Spinal cord (tissue), 10 donors: ENCODE measurements around the gene ANKS1B. TPM values are rescaled to one million over a fixed set of nuclear protein-coding genes. Genes with fewer than 3 reads are reported as not detected.

ENCODE experiments used
- DNase-seq, 6 donors: peaks; one replicate each; pipeline versions ENCODE4 v3.0.0 to v3.0.0-alpha.2; 2013 to 2015; ENCODE audit warnings: low spot score in 6 of 6, low read depth in 4 of 6
- H3K27ac ChIP-seq: one replicate; pipeline ENCODE4 v1.5.1; 2013; ENCODE audit warnings: low read depth, low read length, control low read depth
- H3K27me3 ChIP-seq: one replicate; pipeline ENCODE4 v1.6.1; 2013; ENCODE audit warnings: low read length; ENCODE audit not compliant: control insufficient read depth, insufficient read depth
- H3K36me3 ChIP-seq: one replicate; pipeline ENCODE4 v1.6.1; 2013; ENCODE audit warnings: low read length; ENCODE audit not compliant: control insufficient read depth, insufficient read depth
- H3K4me1 ChIP-seq: one replicate; pipeline ENCODE4 v1.6.1; 2013; ENCODE audit warnings: low read length; ENCODE audit not compliant: control insufficient read depth, insufficient read depth
- H3K4me3 ChIP-seq: one replicate; pipeline ENCODE4 v1.5.1; 2013; ENCODE audit warnings: low read depth, low read length, control low read depth
- H3K9me3 ChIP-seq: one replicate; pipeline ENCODE4 v1.6.1; 2013; ENCODE audit warnings: low read length; ENCODE audit not compliant: control insufficient read depth, insufficient read depth
- WGBS: methylation state at CpG from one replicate; pipeline ENCODE4 v1.1.5; 2013; ENCODE audit warnings: missing lambda C conversion rate; ENCODE audit not compliant: insufficient coverage; 5-methylcytosine and 5-hydroxymethylcytosine counted together
- polyA plus RNA-seq, 2 donors: library from polyadenylated mRNA; unstranded; fragments of 120-200 nt; gene quantifications; one replicate each; pipeline ENCODE4 v1.2.1, GENCODE V29; 2013; ENCODE audit not compliant: insufficient read length in 2 of 2
- total RNA-seq, 2 donors: library from RNA; depleted of rRNA in 1 of 2; stranded (reverse); fragments of 120-200 nt in 1 of 2; fragments of >200 nt in 1 of 2; gene quantifications; one replicate each; pipeline versions ENCODE4 v1.2.3 to v1.2.4, GENCODE V29; 2013 to 2014
- donor health status: healthy.

The ANKS1B gene
- total and polyA plus RNA-seq, 4 donors = 89.5 to 131 (median 108) TPM

DNA sequence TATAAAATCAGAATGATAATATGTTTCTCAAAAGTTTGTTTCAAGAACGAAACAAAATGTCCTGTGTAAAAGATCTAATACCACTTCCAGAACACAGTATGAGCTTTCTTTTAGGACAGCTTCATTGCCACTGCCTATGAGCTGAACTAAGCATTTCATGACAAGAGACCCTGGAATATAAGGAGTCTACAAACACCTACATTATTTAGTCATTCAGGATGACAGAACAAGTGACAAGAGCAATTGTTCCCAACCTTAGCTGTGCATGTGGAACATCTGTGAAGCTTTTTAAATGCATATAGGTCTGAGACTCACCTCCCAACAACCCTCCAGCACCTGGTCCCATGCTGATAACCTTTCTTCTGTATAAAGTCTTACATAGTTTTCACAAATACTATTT is 440.3 kb downstream of the ANKS1B start:
- Histone ChIP-seq H3K4me1 (no peaks in the 10 kb centered on the region), H3K4me3 (no peak overlapping the region), H3K36me3 (no peaks in the 10 kb centered on the region), H3K27ac (no peak overlapping the region), H3K9me3 (peaks cover 3% of the 10 kb centered on the region), H3K27me3 (no peaks in the 10 kb centered on the region)
- WGBS = no CpG with 5 or more reads among the region's 1 CpG
- DNase-seq = no peak

DNA sequence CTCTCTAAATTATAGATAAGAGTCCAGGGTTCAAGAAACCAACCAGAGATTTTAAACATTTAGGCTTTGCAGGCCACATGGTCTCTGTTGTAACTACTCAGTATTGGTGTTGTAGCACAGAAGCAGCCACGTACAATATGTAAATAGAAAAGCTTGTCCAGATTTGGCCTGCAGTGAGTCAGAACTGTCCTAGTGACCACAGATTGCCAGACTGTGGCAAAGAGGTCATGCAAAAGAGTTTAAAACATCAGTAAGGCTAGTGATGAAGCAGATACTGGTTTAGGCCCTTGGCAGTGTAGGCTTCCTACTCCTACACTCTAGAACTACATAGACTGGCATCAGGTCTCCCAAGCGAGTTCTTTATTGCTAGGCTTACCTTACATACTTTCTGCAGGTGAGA is 454.8 kb downstream of the ANKS1B start:
- WGBS = 88% methylated on average over 2 of the region's 2 CpGs
- Histone ChIP-seq H3K27me3 (no peaks in the 10 kb centered on the region), H3K36me3 (no peaks in the 10 kb centered on the region)

DNA sequence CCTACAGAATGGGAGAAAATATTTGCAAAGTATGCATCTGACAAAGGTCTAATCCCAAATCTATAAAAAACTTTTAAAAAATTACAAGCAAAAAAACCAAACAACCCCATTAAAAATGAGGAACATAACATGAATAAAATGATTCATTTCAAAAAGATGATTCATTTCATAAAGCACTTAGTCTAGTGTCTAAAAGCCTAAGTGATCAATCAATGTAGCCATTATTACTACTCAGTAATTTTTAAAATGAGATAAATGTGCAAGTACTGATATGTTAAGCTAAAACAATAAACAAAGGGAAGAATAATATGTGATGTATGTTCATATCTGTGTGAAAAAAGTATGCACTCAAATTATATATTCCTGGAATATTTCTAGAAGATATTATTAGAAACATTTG is 456.3 kb downstream of the ANKS1B start:
- H3K4me3 ChIP-seq = no peak overlapping the region
- H3K36me3 ChIP-seq = no peaks in the 10 kb centered on the region
- no peak overlapping the region for H3K27ac ChIP-seq
- H3K4me1 ChIP-seq = no peaks in the 10 kb centered on the region
- H3K9me3 ChIP-seq = no peaks in the 10 kb centered on the region
- no peak for DNase-seq
- H3K27me3 ChIP-seq = no peaks in the 10 kb centered on the region

More for the DNA sequence above, 454.8 kb downstream of the ANKS1B start:
- Histone ChIP-seq H3K4me1 (no peaks in the 10 kb centered on the region), H3K4me3 (no peak overlapping the region), H3K9me3 (no peaks in the 10 kb centered on the region), H3K27ac (no peak overlapping the region)
- DNase-seq = no peak

DNA sequence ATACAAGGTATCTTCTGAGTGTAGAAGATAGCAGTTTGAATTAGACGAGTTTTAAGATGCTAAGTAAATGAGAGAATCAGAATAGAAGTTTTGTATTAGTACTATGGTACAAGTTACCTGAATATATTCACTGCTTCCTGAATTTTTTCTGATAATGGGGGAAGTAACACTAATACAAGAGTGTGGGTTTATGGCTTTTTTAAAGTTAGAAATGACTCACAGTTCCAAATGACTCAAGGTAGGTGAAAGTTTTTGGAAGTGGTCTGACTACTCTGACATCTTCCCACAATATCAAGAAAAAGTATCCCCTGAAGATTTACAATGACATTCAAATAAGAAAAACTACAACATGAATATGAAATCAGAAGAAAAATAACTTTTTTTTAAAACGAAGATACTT is 460.9 kb downstream of the ANKS1B start:
- no peaks in the 10 kb centered on the region for H3K9me3 ChIP-seq
- 89% methylated on average over 1 of the region's 2 CpGs for WGBS
- H3K27me3 ChIP-seq = no peaks in the 10 kb centered on the region
- DNase-seq = no peak
- no peaks in the 10 kb centered on the region for H3K36me3 ChIP-seq
- no peak overlapping the region for H3K4me3 ChIP-seq
- no peaks in the 10 kb centered on the region for H3K4me1 ChIP-seq
- H3K27ac ChIP-seq = no peak overlapping the region

DNA sequence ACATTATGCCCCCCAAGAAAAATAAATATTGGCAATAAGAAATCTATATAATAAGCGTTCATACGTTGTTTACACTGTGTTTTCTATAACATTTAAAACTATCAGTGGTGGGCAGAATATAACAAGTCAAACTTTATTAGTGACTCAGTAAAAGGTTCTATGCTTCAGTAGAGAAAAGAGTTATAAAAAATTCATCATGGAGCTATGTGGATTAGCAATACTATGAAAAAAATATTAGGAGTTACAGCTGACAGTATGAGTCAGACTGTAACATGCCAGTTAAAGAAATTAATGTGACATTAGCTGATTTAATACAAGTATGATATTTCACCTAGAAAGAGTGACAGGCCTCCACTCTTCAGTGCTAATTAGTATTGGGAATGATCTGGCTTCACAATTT is 462.3 kb downstream of the ANKS1B start:
- H3K27ac ChIP-seq = no peak overlapping the region
- no peaks in the 10 kb centered on the region for H3K36me3 ChIP-seq
- no peaks in the 10 kb centered on the region for H3K9me3 ChIP-seq
- no peak overlapping the region for H3K4me3 ChIP-seq
- no peak for DNase-seq
- H3K27me3 ChIP-seq = no peaks in the 10 kb centered on the region
- no CpG with 5 or more reads among the region's 2 CpGs for WGBS
- H3K4me1 ChIP-seq = no peaks in the 10 kb centered on the region

DNA sequence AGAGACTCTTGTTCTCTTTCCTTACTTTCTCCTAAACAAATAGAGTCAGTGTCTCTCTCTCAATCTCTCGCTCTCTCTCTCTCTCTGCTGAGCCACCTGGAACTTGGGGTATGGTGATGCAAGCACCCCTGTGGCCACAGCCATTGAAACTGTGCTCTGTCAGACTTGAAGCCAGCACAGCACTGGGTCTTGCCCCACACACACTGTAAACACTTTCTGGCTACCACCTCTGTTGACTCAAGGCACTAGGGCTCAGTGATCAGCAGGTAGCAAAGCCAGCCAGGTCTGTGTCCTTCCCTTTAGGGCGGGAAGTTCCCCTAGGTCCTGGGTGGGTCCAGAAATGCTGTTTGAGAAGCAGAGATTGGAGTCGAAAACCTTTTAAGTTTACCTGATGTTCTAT is 463.1 kb downstream of the ANKS1B start:
- H3K27me3 ChIP-seq = no peaks in the 10 kb centered on the region
- no CpG with 5 or more reads among the region's 3 CpGs for WGBS
- no peaks in the 10 kb centered on the region for H3K4me1 ChIP-seq
- H3K9me3 ChIP-seq = peaks cover 2% of the 10 kb centered on the region
- no peaks in the 10 kb centered on the region for H3K36me3 ChIP-seq
- no peak for DNase-seq
- H3K27ac ChIP-seq = no peak overlapping the region
- H3K4me3 ChIP-seq = no peak overlapping the region

DNA sequence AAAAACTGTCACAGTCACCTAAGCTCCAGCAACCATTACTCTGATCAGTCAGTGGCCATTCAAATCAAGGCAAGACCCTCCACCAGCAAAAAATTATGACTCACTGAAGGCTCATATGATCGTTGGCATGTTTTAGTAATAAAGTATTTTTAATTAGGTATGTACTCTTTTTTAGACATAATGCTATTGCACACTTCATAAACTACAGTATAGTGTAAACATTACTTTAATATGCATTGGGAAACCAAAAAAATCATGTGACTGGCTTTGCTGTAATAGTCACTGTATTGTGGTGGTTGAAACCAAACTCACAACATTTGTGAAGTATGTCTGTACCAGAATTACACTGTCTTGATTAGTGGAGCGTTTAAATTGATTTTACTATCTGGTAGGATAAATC is 471.7 kb downstream of the ANKS1B start:
- Histone ChIP-seq H3K27ac (no peak overlapping the region), H3K4me3 (no peak overlapping the region), H3K36me3 (no peaks in the 10 kb centered on the region), H3K4me1 (no peaks in the 10 kb centered on the region), H3K27me3 (no peaks in the 10 kb centered on the region), H3K9me3 (peaks cover 5% of the 10 kb centered on the region)
- no CpG with 5 or more reads among the region's 2 CpGs for WGBS
- DNase-seq = no peak

DNA sequence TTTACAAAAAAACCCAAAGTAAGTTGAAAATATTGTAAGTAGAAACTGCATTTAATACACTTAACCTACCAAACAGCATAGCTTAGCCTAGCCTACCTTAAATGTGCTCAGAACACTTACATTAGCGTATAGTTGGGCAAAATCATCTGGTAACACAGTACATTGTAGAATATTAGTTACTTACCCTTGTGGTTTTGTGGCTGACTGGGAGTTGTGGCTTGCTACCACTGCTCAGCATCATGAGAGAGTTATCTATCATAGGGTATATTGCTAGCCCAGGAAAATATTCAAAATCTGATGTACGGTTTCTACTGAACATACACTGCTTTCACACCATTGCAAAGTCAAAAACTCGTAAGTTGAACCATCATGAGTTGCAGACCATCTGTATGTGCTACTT is 478.9 kb downstream of the ANKS1B start:
- H3K27ac ChIP-seq = no peak overlapping the region
- H3K4me1 ChIP-seq = no peaks in the 10 kb centered on the region
- no CpG with 5 or more reads among the region's 3 CpGs for WGBS
- no peak overlapping the region for H3K4me3 ChIP-seq
- H3K9me3 ChIP-seq = peaks cover 3% of the 10 kb centered on the region
- H3K36me3 ChIP-seq = no peaks in the 10 kb centered on the region
- no peaks in the 10 kb centered on the region for H3K27me3 ChIP-seq
- no peak for DNase-seq

DNA sequence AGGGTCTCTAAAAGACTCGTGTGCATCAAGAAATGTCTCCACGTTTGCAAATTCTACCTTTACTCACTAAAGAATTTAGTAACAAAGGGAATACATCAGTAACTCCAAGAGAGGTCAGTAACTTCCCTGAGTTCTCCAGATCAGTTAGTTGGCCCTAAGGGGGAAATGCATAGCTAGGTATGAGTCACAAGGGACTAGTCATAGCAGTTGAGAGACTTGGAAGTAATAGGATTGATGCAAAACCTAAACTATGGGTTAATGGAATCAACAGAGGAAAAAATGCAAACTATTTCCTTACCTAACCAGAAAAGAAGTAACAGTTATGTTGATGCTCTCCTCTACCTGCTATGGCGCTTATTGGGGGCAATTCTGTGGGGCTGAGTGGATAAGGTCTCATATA is 486.0 kb downstream of the ANKS1B start:
- no peaks in the 10 kb centered on the region for H3K4me1 ChIP-seq
- no peak overlapping the region for H3K4me3 ChIP-seq
- no CpG with 5 or more reads among the region's 3 CpGs for WGBS
- no peak overlapping the region for H3K27ac ChIP-seq
- H3K9me3 ChIP-seq = no peaks in the 10 kb centered on the region
- DNase-seq = no peak
- H3K27me3 ChIP-seq = no peaks in the 10 kb centered on the region
- no peaks in the 10 kb centered on the region for H3K36me3 ChIP-seq

DNA sequence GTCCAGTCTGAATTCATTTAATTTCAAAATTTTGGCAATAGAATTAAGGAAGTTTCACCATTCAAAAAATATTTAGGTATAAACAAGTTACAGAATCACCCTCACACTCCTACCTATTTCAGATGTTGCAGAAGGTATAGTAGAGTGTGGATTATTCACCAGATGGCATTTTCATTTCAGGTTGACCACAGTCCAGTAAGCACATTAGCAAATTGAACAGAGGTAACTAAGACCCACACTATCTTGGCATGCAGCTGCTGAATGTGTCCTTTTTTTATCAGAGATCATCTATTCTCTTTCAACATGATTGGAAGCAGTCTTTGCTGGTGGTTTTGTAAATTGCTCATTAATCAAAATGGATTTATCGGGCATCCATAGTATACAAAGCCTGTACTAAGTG is 488.9 kb downstream of the ANKS1B start:
- no peaks in the 10 kb centered on the region for H3K36me3 ChIP-seq
- no CpG with 5 or more reads among the region's 1 CpG for WGBS
- H3K4me1 ChIP-seq = no peaks in the 10 kb centered on the region
- no peak overlapping the region for H3K27ac ChIP-seq
- H3K27me3 ChIP-seq = no peaks in the 10 kb centered on the region
- no peaks in the 10 kb centered on the region for H3K9me3 ChIP-seq
- DNase-seq = no peak
- H3K4me3 ChIP-seq = no peak overlapping the region
